GM12801 (cell line): ENCODE measurements around the gene UNC80.

Source experiments
- CTCF ChIP-seq: IDR thresholded peaks from one replicate; pipeline ENCODE4 v1.5.1; 2011; ENCODE audit warnings: control low read depth; ENCODE audit not compliant: insufficient read length; ENCODE audit errors: extremely low read depth

Gene UNC80

GRCh38 chr2:210002158-210003157 is 230.8 kb downstream of the UNC80 start, which contains the start of gene RPE:
TSS of gene RPE (plus strand) at chr2:210002638. CDS start at chr2:210002662, 24 bp downstream.
- TF ChIP-seq CTCF = no peak

GRCh38 chr2:210003359-210003758 is 231.7 kb downstream of the UNC80 start:
- no peak for TF ChIP-seq CTCF

- TF ChIP-seq CTCF = no peak
These were observed 233.2 kb downstream of the UNC80 start for GRCh38 chr2:210004881-210005280.

GRCh38 chr2:210007895-210008294 is 236.3 kb downstream of the UNC80 start:
- TF ChIP-seq CTCF = no peak

DNA sequence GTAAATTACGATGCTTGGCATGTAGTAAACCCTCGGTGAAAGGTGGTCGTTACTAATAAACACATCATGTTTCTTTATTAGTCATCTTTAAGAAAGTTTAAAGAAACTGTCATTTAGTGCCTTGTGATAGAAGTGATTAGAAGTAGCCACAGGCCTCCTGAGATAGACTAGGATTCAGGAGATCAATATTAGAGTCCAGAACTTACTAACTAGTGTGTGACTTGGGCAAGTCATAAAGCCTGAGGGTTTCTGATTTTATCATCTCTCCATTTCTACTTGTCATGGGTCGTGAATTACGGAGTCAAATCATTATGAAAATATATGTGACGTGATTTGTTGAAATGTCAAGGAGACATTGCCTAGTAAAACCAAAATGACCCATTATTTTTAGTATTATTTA is 237.5 kb downstream of the UNC80 start:
- no peak for TF ChIP-seq CTCF

DNA sequence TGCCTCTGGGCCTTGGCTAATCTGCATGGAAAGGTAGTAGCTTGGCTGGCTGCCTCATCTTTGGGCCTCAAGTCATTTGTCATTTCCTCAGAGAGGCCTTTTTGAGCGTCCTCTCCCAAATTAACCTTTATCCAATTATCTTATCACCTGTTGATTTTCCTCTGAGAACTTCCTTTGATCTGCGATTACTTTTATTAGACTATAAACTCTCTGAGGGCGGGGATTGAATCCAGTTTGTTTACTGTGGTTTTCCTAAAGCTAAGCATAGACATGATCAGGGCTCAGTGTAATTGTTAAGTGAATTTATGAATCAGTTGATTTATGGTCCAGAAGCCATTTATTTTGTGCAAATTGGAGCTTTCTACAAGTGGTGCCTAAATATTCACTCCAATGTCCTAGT is 238.3 kb downstream of the UNC80 start:
- TF ChIP-seq CTCF = no peak

DNA sequence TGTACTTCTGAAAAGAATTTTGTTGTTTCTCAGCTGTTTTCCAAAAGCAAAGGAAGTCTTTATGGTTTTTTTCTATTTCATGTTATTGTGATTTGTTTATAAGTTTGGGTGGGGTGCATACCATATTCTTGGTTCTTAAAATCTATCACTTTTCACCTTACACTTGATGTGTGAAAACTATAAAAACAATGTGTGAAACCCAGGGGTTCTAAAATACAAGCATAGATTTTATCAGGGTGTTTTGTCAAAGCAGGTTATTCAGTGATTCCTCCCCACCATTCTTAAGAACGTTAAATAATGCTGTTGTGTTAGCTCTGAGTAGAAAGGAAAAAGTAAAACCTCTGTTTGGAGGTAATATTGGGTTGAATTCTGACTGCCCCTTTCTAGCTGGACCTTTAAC is 248.5 kb downstream of the UNC80 start:
- no peak for TF ChIP-seq CTCF
